H9 (cell line): ENCODE results near the gene PRKCA. TPM values are rescaled to one million over a fixed set of nuclear protein-coding genes. Genes with fewer than 3 reads are reported as not detected.

Source experiments
- DNase-seq: peaks from one replicate; pipeline ENCODE4 v3.0.0-alpha.2; 2017
- H2AFZ ChIP-seq: one replicate; pipeline ENCODE4 v1.6.1; 2013; ENCODE audit warnings: mild to moderate bottlenecking, low read length, control low read depth, moderate library complexity
- H2AK5ac ChIP-seq: 2 replicates; pipeline ENCODE4 v1.6.1; 2013; ENCODE audit warnings: low read length, control low read depth, mixed read lengths; ENCODE audit not compliant: insufficient read length
- H2BK120ac ChIP-seq: one replicate; pipeline ENCODE4 v1.6.1; 2013; ENCODE audit warnings: low read depth, mild to moderate bottlenecking, low read length, control low read depth, inconsistent platforms; ENCODE audit not compliant: poor library complexity, severe bottlenecking
- H2BK12ac ChIP-seq: 2 replicates; pipeline ENCODE4 v1.6.1; 2013; ENCODE audit warnings: low read length, control low read depth, mixed read lengths, low read depth; ENCODE audit not compliant: insufficient read length
- H2BK15ac ChIP-seq: 2 replicates; pipeline ENCODE4 v1.6.1; 2013; ENCODE audit warnings: low read depth, low read length, control low read depth
- H2BK20ac ChIP-seq: one replicate; pipeline ENCODE4 v1.6.1; 2013; ENCODE audit warnings: low read depth, mild to moderate bottlenecking, low read length, control low read depth, inconsistent platforms; ENCODE audit not compliant: poor library complexity, severe bottlenecking
- H2BK5ac ChIP-seq: 2 replicates; pipeline ENCODE4 v1.6.1; 2013; ENCODE audit warnings: low read length, control low read depth, mixed read lengths; ENCODE audit not compliant: insufficient read length
- H3K14ac ChIP-seq: 2 replicates; pipeline ENCODE4 v1.6.1; 2013; ENCODE audit warnings: low read length, control low read depth; ENCODE audit not compliant: insufficient read depth
- H3K18ac ChIP-seq: 2 replicates; pipeline ENCODE4 v1.6.1; 2013; ENCODE audit warnings: low read depth, mild to moderate bottlenecking, mixed read lengths, low read length, control low read depth; ENCODE audit not compliant: insufficient read length
- H3K23ac ChIP-seq: 2 replicates; pipeline ENCODE4 v1.6.1; 2013; ENCODE audit warnings: low read length, control low read depth, mixed read lengths, low read depth; ENCODE audit not compliant: insufficient read length
- H3K23me2 ChIP-seq: 2 replicates; pipeline ENCODE4 v1.6.1; 2013; ENCODE audit warnings: low read depth, mild to moderate bottlenecking, mixed read lengths, low read length, control low read depth; ENCODE audit not compliant: insufficient read length, poor library complexity, severe bottlenecking
- H3K27ac ChIP-seq: 2 replicates; pipeline ENCODE4 v1.5.1; 2013; ENCODE audit warnings: low read length, control low read depth, mixed read lengths, low read depth; ENCODE audit not compliant: insufficient read length
- H3K27me3 ChIP-seq: 2 replicates; pipeline ENCODE4 v1.6.1; 2013; ENCODE audit warnings: low read length, control low read depth, inconsistent platforms; ENCODE audit not compliant: insufficient read depth
- H3K4ac ChIP-seq: 2 replicates; pipeline ENCODE4 v1.6.1; 2013; ENCODE audit warnings: low read depth, mild to moderate bottlenecking, control low read depth, inconsistent platforms, low read length, moderate library complexity
- H3K4me1 ChIP-seq: 2 replicates; pipeline ENCODE4 v1.6.1; 2013; ENCODE audit warnings: low read length, control low read depth, inconsistent platforms; ENCODE audit not compliant: insufficient read depth
- H3K4me2 ChIP-seq: 2 replicates; pipeline ENCODE4 v1.6.1; 2013; ENCODE audit warnings: low read length, control low read depth, mixed read lengths; ENCODE audit not compliant: insufficient read length, insufficient read depth
- H3K56ac ChIP-seq: 2 replicates; pipeline ENCODE4 v1.6.1; 2013; ENCODE audit warnings: low read depth, mild to moderate bottlenecking, mixed read lengths, low read length, control low read depth; ENCODE audit not compliant: insufficient read length
- H3K79me1 ChIP-seq: 2 replicates; pipeline ENCODE4 v1.6.1; 2013; ENCODE audit warnings: low read depth, mild to moderate bottlenecking, moderate library complexity, low read length, control low read depth, inconsistent platforms; ENCODE audit not compliant: insufficient read depth, poor library complexity, severe bottlenecking
- H3K79me2 ChIP-seq: 2 replicates; pipeline ENCODE4 v1.6.1; 2013; ENCODE audit warnings: low read length, control low read depth, inconsistent platforms; ENCODE audit not compliant: insufficient read depth
- H3K9ac ChIP-seq: 2 replicates; pipeline ENCODE4 v1.6.1; 2013; ENCODE audit warnings: low read length, control low read depth, mixed read lengths; ENCODE audit not compliant: insufficient read length; ENCODE audit errors: extremely low read depth
- H3K9me3 ChIP-seq: one replicate; pipeline ENCODE4 v1.6.1; 2013; ENCODE audit warnings: low read depth, low read length, inconsistent platforms; ENCODE audit not compliant: control insufficient read depth
- H3T11ph ChIP-seq: one replicate; pipeline ENCODE4 v1.6.1; 2013; ENCODE audit warnings: mild to moderate bottlenecking, low read length, control low read depth, inconsistent platforms
- H4K20me1 ChIP-seq: one replicate; pipeline ENCODE4 v1.6.1; 2013; ENCODE audit not compliant: control insufficient read depth, insufficient read length, insufficient read depth
- H4K5ac ChIP-seq: 2 replicates; pipeline ENCODE4 v1.6.1; 2013; ENCODE audit warnings: low read depth, mild to moderate bottlenecking, mixed read lengths, low read length, control low read depth; ENCODE audit not compliant: insufficient read length
- H4K8ac ChIP-seq: replicated peaks from 2 replicates; pipeline ENCODE4 v1.6.1; 2013; ENCODE audit warnings: low read length, control low read depth, mixed read lengths, low read depth; ENCODE audit not compliant: insufficient read length
- H4K91ac ChIP-seq: 2 replicates; pipeline ENCODE4 v1.6.1; 2013; ENCODE audit warnings: low read depth, mild to moderate bottlenecking, moderate library complexity, mixed read lengths, low read length, control low read depth; ENCODE audit not compliant: insufficient read length
- H3K27ac Mint-ChIP-seq, 3 experiments: 2 replicates in 2 of 3; 3 replicates in 1 of 3; pipeline ENCODE4 v1.8.0; 2020 to 2021; ENCODE audit warnings: mixed read lengths in 3 of 3, mild to moderate bottlenecking in 1 of 3, moderate library complexity in 1 of 3
- H3K27me3 Mint-ChIP-seq: 2 replicates; pipeline ENCODE4 v1.8.0; 2021; ENCODE audit warnings: low read depth, mild to moderate bottlenecking, moderate library complexity, mixed read lengths
- H3K36me3 Mint-ChIP-seq, 3 experiments: 2 replicates in 2 of 3; 3 replicates in 1 of 3; pipeline ENCODE4 v1.8.0; 2020 to 2021; ENCODE audit warnings: low read depth in 3 of 3, mixed read lengths in 3 of 3; ENCODE audit not compliant: insufficient read depth in 1 of 3
- H3K4me1 Mint-ChIP-seq, 2 experiments: 2 replicates each; pipeline ENCODE4 v1.8.0; 2020; ENCODE audit warnings: mixed read lengths in 2 of 2
- H3K4me3 Mint-ChIP-seq, 2 experiments: 2 replicates in 1 of 2; 3 replicates in 1 of 2; pipeline ENCODE4 v1.8.0; 2020 to 2021; ENCODE audit warnings: mild to moderate bottlenecking in 2 of 2, mixed read lengths in 2 of 2, moderate library complexity in 1 of 2
- H3K9me3 Mint-ChIP-seq, 2 experiments: 2 replicates in 1 of 2; 3 replicates in 1 of 2; pipeline ENCODE4 v1.8.0; 2020; ENCODE audit warnings: mild to moderate bottlenecking in 2 of 2, mixed read lengths in 2 of 2, moderate library complexity in 1 of 2
- CTCF ChIP-seq: fragments of 200-600 bp; sonication (generic); conservative IDR thresholded peaks from 3 replicates; pipeline ENCODE4 v1.8.0; 2021; ENCODE audit warnings: antibody characterized with exemption, mild to moderate bottlenecking
- WGBS: extraction: QIAGEN DNeasy Blood & Tissue Kit; methylation state at CpG from one replicate; pipeline ENCODE4 v1.1.7; 2013; ENCODE audit warnings: missing lambda C conversion rate, low lambda C conversion rate, mixed read lengths; ENCODE audit not compliant: insufficient read length; ENCODE audit errors: extremely low coverage; 5-methylcytosine and 5-hydroxymethylcytosine counted together
- total RNA-seq: library from RNA; stranded (reverse); gene quantifications from 2 replicates; pipeline ENCODE4 v1.2.1, GENCODE V29; 2021

PRKCA gene
- total RNA-seq, 1 experiment from 2014 or later = 10.5 TPM

GRCh38 chr17:66755101-66755943 lies 452.9 kb downstream of the PRKCA start:
- Histone ChIP-seq H3K4me1 (no peaks in the 10 kb centered on the region), H3K9ac (no peak overlapping the region), H3K18ac (no peak overlapping the region), H4K91ac (no peak overlapping the region), H3K79me1 (no peaks in the 10 kb centered on the region), H2BK12ac (no peak overlapping the region), H4K20me1 (no peaks in the 10 kb centered on the region), H3K9me3 (no peaks in the 10 kb centered on the region), H2BK15ac (no peak overlapping the region), H3K4me2 (no peak overlapping the region), H4K5ac (no peak overlapping the region), H2BK20ac (no peak overlapping the region), H2BK120ac (no peak overlapping the region), H2AK5ac (no peak overlapping the region), H3K27me3 (no peaks in the 10 kb centered on the region), H2AFZ (no peak overlapping the region), H3K56ac (no peak overlapping the region), H3K4ac (no peak overlapping the region), H3K23me2 (no peaks in the 10 kb centered on the region), H3T11ph (no peak overlapping the region), H3K23ac (no peak overlapping the region), H3K27ac (no peak overlapping the region), H3K14ac (no peak overlapping the region; the same call in 1 of the 2 replicates), H4K8ac (no peak overlapping the region), H2BK5ac (no peak overlapping the region), H3K79me2 (no peaks in the 10 kb centered on the region)
- Mint-ChIP-seq H3K4me1 (peaks cover 9 to 17% of the 10 kb centered on the region in 2 experiments), H3K9me3 (no peaks in the 10 kb centered on the region), H3K4me3 (no peak overlapping the region), H3K27ac (peak overlapping the region in 2 of 3 experiments; percentile 20 to 23; a peak in 2 of 7 replicates), H3K27me3 (no peaks in the 10 kb centered on the region; the same call in 1 of the 2 replicates), H3K36me3 (peaks cover 0 to 10% (median 0%) of the 10 kb centered on the region in 3 experiments; a peak in 1 of 7 replicates)
- TF ChIP-seq CTCF = no peak
- WGBS = no CpG with 5 or more reads among the region's 18 CpGs
- no peak for DNase-seq
